Left renal pelvis (tissue), 4 donors: ENCODE results near the gene OVAAL. TPM values are rescaled to one million over a fixed set of nuclear protein-coding genes. Genes with fewer than 3 reads are reported as not detected.

Source experiments
- DNase-seq, 4 donors: peaks; one replicate each; pipeline ENCODE4 v3.0.0-alpha.2; 2013; ENCODE audit warnings: low read depth in 4 of 4, low spot score in 3 of 4
- polyA plus RNA-seq, 4 donors: library from polyadenylated mRNA; unstranded; fragments of 120-200 nt; gene quantifications; one replicate each; pipeline ENCODE4 v1.2.1, GENCODE V29; 2013; ENCODE audit not compliant: insufficient read length in 4 of 4

OVAAL gene
- not detected for polyA plus RNA-seq

- DNase-seq: no peak
Observed at GRCh38 chr1:180558664-180559063, at the start of gene OVAAL. TSS of gene OVAAL (plus strand) at chr1:180558964.

- DNase-seq: no peak
Observed at GRCh38 chr1:180510882-180511281, 47.9 kb upstream of the OVAAL start.

DNA sequence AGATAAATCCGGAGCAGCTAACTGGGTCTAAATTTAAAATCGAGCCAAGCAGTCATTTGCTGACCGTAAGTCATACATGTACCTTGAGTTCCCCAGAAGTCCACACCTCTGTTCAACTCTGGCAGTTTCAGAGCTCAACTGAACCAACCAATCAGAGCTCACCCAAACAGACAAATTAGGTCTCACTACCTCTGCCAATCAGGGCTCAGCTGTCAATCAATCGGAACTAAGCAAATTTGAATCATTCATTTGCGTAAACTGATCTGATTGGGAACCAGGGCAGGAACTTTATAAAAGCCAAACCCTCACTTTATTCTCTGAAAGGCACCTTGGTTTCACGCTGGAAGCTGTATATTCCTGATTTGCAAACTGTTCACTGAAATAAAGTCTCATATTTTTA is 45.2 kb upstream of the OVAAL start:
- no peak for DNase-seq

DNA sequence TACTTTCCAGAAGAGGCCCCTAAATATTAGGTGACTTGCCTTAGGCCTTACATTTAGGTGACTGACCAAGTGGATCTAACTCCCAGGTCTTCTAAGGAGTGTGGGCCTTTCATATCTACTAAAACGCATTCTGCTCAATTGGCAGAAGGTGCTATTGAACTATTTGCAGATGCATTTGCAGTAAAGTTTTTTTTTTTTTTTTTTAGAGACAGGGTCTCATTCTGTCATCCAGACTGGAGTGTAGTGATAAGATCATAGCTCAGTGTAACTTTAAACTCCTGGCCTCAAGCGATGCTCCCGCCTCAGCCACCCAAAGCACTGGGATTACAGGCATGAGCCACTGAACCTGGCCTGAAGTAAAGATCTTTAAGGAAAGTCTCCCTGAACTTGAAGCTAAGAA is 43.4 kb upstream of the OVAAL start:
- no peak for DNase-seq

DNA sequence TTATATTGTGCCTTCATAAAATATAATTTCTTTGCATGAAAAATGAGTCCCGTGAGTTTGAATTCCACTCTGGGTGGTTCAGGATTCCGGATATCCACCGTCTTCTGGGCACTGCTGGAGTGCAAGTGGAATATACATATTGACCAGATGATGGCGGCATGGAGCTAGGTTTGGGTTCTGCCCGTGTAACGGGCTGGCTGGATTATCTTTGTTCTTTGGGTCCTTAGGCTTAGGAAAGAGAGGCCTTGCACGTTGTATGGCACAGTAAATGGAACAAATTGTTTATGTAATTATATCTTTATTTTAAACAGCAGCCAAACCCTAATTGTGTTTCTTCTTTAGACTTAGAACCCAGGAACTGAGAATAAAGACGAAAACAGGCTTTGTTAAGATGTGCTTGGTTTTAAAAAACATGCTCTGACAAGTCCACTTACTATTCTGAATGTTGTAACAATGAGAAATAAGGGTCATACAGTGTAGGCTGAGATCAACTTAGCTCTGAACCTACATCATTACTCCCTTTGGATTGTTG is 42.8 kb upstream of the OVAAL start:
- DNase-seq: peak; percentile 47 to 60 (median 54)

DNA sequence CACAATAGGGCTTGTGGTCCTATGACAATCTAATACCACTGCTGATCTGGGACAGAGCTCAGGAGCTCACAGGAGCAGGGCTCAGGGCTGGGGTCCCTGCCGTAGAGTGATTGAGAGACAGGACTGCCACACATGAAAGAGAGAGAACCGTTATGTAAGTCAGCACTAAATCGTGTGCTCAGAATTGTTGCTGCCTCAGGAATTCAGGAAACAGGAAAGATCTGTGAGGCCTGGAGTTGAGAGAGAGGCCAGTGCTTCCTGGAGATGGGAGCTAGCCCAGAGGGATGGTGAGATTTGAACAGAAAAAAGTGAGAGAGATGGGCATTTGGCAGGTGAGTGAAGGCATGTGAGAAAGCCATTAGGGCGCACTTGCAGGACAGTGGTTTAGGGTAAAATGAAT is 38.9 kb upstream of the OVAAL start:
- no peak for DNase-seq

DNA sequence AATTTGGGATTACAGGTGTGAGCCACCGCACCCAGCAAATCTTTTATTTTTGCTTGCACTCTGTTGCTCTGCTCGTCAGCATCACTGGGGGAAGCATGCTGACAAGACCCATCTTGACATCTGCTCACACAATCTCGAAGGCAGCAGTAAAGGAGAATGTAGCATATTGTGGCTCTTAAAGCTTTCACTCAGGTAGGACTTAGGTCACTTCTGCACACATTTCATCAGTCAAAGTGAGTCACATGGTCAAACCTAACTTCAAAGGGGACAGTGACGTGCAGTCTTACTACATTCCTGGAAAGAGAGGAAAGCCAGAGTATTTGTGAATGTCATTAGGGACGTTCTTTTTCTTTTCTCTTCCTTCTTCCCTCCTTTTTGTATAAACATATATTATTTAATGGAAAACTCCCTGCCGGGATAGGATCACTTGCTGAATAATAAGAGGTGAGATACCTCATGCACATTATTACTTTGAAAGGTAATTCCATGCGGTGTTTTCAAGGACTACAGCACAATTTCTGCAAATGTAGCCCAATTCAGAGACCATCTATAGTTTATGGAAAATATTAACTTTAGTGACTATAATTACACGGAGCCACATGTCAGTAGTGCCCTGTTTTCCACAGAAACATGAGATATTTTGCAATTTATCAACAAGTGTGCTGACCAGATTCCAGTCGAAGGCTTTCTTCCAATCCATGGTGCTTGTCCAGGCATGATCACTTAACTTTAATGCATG is 37.1 kb upstream of the OVAAL start:
- no peak for DNase-seq

- no peak for DNase-seq
Observed at GRCh38 chr1:180522213-180522515, 36.6 kb upstream of the OVAAL start.

GRCh38 chr1:180524160-180524914 is 34.4 kb upstream of the OVAAL start:
- DNase-seq: no peak

- no peak for DNase-seq
Observed at GRCh38 chr1:180524915-180525714, 33.6 kb upstream of the OVAAL start.

DNA sequence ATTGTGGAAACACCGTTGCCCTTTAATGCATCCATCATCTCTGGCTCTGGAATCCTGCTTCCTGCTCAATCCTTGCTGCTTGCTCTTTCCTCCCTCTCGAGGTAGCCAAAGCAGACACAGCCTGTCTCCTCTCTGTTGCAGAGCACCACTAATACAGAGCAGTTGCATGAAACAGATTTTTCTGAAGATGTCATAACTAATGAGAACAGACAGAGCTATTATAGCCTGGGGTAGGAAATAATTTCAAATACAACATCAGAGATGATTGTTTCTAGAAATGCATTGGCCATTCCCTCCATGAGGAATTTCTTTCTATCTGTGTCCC is 33.1 kb upstream of the OVAAL start:
- no peak for DNase-seq

DNA sequence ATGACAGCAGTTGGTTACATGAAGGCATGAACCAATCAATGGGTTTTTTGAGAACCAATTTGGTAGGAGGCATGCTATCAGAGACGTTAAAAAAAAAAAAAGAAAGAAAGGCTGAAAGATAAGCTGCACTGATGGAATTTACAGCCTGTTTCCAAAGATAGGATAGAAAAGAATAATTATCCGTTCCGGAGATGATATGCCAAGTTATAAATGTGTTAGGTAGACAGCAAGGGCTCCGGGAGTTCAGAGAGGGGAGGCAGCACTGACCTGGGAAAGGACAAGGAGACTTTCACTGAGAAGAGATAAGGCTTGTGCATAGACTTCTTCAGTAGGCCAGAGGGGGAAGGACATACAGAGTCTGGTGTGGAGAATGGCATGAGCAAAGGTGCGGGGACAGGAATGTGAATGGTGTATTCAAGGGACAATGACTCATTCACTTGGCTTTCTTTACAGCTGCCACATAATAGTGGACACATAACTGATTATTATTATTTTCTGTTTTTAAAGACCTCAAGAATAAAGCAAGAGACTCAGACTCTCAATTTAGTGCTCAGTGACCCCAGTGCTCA is 31.6 kb upstream of the OVAAL start:
- no peak for DNase-seq

DNA sequence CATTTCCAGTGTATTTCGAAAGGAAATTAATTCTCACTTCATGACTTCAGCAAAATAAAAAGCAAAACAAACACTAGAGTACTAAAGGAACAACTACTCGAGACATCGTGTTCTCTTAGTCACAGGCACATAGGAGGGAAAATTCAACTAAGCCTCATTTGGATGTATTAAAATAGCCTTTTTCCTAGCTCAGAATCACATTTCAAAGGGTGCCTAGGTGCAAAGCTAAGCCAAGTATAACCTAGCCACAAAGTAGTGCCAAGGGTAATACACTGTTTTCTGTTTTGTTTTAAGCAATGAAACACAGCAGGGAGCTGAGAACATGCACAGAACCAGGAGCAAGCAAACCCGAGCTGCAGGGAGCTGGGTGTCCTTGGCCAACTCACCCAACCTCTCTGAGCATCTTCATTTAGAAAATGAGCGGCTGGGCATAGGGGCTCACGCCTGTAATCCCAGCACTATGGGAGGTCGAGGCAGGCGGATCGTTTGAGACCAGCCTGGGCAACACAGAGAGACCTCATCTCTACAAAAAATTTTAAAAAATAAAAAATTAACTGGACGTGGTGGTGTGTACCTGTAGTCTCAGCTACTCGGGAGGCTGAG is 29.8 kb upstream of the OVAAL start:
- DNase-seq: no peak

- DNase-seq: no peak
Observed at GRCh38 chr1:180530501-180530900, 28.3 kb upstream of the OVAAL start.

- DNase-seq: no peak
Observed at GRCh38 chr1:180532854-180533253, 25.9 kb upstream of the OVAAL start.

DNA sequence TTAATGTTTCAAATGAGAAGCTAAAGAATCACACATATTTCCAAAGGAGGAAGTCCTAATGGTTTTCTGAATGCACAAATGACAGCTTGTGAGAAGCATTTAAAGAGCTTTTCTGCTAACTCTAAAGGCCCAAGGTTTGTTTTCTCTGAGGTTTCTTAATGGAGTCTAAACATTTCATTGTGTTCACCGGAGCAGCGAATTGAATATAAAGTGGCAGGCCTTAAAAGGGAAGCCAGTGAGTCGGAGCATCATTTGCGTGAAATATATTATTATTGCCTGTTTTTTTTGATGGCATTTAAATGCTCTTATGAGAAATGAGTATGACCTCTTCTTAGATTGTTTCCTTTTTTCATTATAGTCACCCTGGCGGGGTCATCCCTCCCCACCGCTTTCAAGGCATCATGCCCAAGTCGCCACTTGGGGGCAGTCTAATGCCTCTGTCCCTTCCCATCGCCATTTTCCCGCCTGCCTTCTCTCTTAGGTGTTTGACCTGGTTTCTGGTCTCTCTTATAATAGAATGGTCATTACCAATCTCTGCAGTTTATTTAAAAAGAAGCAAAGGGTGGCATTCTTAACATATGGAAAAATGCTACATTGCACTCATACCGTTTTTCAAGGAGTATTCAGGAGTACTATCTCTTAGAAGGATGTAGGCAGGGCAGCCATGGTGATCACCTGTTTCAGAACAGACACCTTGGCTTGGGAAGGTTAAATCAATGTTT is 25.3 kb upstream of the OVAAL start:
- DNase-seq: peak in 3 of 4 donors; percentile 25 to 59 (median 46)

DNA sequence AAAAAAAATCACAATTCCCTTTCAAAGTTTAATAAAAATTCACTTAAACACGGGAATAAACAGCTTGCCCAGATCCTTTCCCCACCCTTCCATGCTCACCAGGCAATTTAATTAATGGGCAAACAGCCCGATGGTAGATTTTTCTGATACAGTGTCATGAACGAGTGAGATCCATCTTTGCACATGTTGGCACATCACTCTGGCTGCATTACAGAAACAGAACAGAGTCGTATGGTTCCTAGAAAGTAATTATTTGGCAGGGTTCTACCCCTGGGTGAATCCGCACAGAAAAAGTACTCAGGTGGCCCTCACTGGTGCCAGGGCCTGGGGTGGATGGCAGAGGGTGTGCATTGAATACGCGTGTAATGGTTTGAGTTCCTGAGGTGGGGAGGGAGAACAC is 24.6 kb upstream of the OVAAL start:
- no peak for DNase-seq

DNA sequence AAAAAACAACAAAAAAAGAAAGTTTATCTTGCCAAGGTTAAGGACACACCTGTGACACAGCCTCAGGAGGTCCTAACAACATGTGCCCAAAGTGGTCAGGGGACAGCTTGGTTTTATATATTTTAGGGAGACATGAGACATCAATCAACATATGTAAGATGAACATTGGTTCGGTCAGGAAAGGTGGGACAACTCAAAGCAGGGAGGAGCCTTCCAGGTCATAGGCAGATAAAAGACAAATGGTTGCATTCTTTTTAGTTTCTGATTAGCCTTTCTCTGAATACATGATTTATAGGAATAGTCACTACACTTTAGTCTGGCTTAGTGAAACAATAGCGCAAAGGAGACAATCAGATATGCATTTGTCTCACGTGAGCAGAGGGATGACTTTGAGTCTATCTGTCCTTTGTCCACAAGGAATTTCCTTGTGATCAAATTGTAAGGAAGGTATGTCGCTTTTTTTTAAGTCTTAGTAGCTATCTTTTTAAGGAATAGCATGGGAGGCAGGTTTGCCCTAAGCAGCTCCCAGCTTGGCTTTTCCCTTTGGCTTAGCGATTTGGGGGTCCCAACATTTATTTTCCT is 23.3 kb upstream of the OVAAL start:
- no peak for DNase-seq

- DNase-seq: no peak
Observed at GRCh38 chr1:180536821-180537372, 21.9 kb upstream of the OVAAL start.
